Muscle layer of colon (tissue), 2 donors: ENCODE measurements around the gene ZNF628.

ENCODE experiments used
- H3K27ac ChIP-seq: one replicate; pipeline ENCODE4 v1.7.0; 2013; ENCODE audit warnings: low read depth, mild to moderate bottlenecking, low read length, moderate library complexity
- H3K27me3 ChIP-seq, 2 donors: one replicate each; pipeline ENCODE4 v1.7.0; 2013; ENCODE audit warnings: low read length in 2 of 2, mild to moderate bottlenecking in 2 of 2; ENCODE audit not compliant: insufficient read depth in 2 of 2, control insufficient read depth in 1 of 2
- H3K36me3 ChIP-seq: one replicate; pipeline ENCODE4 v1.7.0; 2013; ENCODE audit warnings: mild to moderate bottlenecking, low read length; ENCODE audit not compliant: insufficient read depth
- H3K4me1 ChIP-seq: one replicate; pipeline ENCODE4 v1.7.0; 2013; ENCODE audit warnings: mild to moderate bottlenecking, low read length; ENCODE audit not compliant: insufficient read depth
- H3K4me3 ChIP-seq, 2 donors: one replicate each; pipeline ENCODE4 v1.7.0; 2013; ENCODE audit warnings: low read length in 2 of 2, low read depth in 1 of 2, mild to moderate bottlenecking in 1 of 2, moderate library complexity in 1 of 2
- H3K9ac ChIP-seq: one replicate; pipeline ENCODE4 v1.7.0; 2013; ENCODE audit warnings: low read length
- H3K9me3 ChIP-seq: one replicate; pipeline ENCODE4 v1.7.0; 2013; ENCODE audit warnings: mild to moderate bottlenecking, low read length
- donor health status: abdominal sarcoma.
- donor health status: Adenocarcinoma of cecum.

The ZNF628 gene

GRCh38 chr19:55451965-55452748, 24.3 kb upstream of the ZNF628 start:
- no peak overlapping the region for H3K9ac ChIP-seq
- H3K4me3 ChIP-seq: no peak overlapping the region

GRCh38 chr19:55452749-55453346, 23.6 kb upstream of the ZNF628 start:
- Histone ChIP-seq H3K36me3 (peaks cover 10% of the 10 kb centered on the region), H3K9ac (no peak overlapping the region)

More at GRCh38 chr19:55451965-55452748, 24.3 kb upstream of the ZNF628 start:
- no peaks in the 10 kb centered on the region for H3K9me3 ChIP-seq
- no peak overlapping the region for H3K27ac ChIP-seq
- H3K4me1 ChIP-seq: peaks cover 6% of the 10 kb centered on the region
- peaks cover 10% of the 10 kb centered on the region for H3K36me3 ChIP-seq
- H3K27me3 ChIP-seq: peaks cover 37 to 45% of the 10 kb centered on the region in 2 donors

GRCh38 chr19:55453511-55454260, 22.7 kb upstream of the ZNF628 start:
- Histone ChIP-seq H3K27me3 (peaks cover 30 to 40% of the 10 kb centered on the region in 2 donors), H3K9me3 (no peaks in the 10 kb centered on the region), H3K4me3 (no peak overlapping the region), H3K4me1 (peaks cover 6% of the 10 kb centered on the region), H3K9ac (no peak overlapping the region), H3K36me3 (peaks cover 10% of the 10 kb centered on the region), H3K27ac (no peak overlapping the region)

More at GRCh38 chr19:55452749-55453346, 23.6 kb upstream of the ZNF628 start:
- Histone ChIP-seq H3K27ac (no peak overlapping the region), H3K9me3 (no peaks in the 10 kb centered on the region), H3K4me1 (peaks cover 6% of the 10 kb centered on the region), H3K4me3 (no peak overlapping the region), H3K27me3 (peaks cover 37 to 40% of the 10 kb centered on the region in 2 donors)

- no peak overlapping the region for H3K4me3 ChIP-seq
- no peak overlapping the region for H3K9ac ChIP-seq
- H3K9me3 ChIP-seq: no peaks in the 10 kb centered on the region
- peaks cover 10% of the 10 kb centered on the region for H3K36me3 ChIP-seq
- peaks cover 19 to 28% of the 10 kb centered on the region in 2 donors for H3K27me3 ChIP-seq
- no peak overlapping the region for H3K27ac ChIP-seq
- H3K4me1 ChIP-seq: peaks cover 11% of the 10 kb centered on the region
These were observed 21.6 kb upstream of the ZNF628 start for GRCh38 chr19:55454787-55455243.

- Histone ChIP-seq H3K4me3 (no peak overlapping the region), H3K9me3 (no peaks in the 10 kb centered on the region), H3K27ac (no peak overlapping the region), H3K9ac (no peak overlapping the region), H3K4me1 (peaks cover 18% of the 10 kb centered on the region), H3K27me3 (peaks cover 11 to 19% of the 10 kb centered on the region in 2 donors), H3K36me3 (peaks cover 10% of the 10 kb centered on the region)
These were observed 20.7 kb upstream of the ZNF628 start for GRCh38 chr19:55455576-55456235.

- H3K27ac ChIP-seq: no peak overlapping the region
- no peak overlapping the region for H3K9ac ChIP-seq
- no peaks in the 10 kb centered on the region for H3K9me3 ChIP-seq
- H3K4me1 ChIP-seq: peaks cover 18% of the 10 kb centered on the region
- peaks cover 10% of the 10 kb centered on the region for H3K36me3 ChIP-seq
- no peak overlapping the region for H3K4me3 ChIP-seq
- peaks cover 10 to 16% of the 10 kb centered on the region in 2 donors for H3K27me3 ChIP-seq
These were observed 20.1 kb upstream of the ZNF628 start for GRCh38 chr19:55456347-55456746.

- Histone ChIP-seq H3K36me3 (peaks cover 10% of the 10 kb centered on the region), H3K27ac (no peak overlapping the region), H3K9ac (no peak overlapping the region), H3K4me3 (no peak overlapping the region), H3K9me3 (no peaks in the 10 kb centered on the region), H3K4me1 (peaks cover 12% of the 10 kb centered on the region), H3K27me3 (peaks cover 0 to 2% of the 10 kb centered on the region in 2 donors)
These were observed 18.5 kb upstream of the ZNF628 start for GRCh38 chr19:55457683-55458457.

- no peak overlapping the region for H3K9ac ChIP-seq
- no peaks in the 10 kb centered on the region for H3K9me3 ChIP-seq
- peak overlapping the region in 1 of 2 donors; percentile 82 for H3K4me3 ChIP-seq
- H3K4me1 ChIP-seq: peaks cover 12% of the 10 kb centered on the region
- no peaks in the 10 kb centered on the region for H3K27me3 ChIP-seq
- H3K27ac ChIP-seq: peak overlapping the region; percentile 61
- H3K36me3 ChIP-seq: peaks cover 6% of the 10 kb centered on the region
These were observed 16.9 kb upstream of the ZNF628 start for GRCh38 chr19:55459551-55459949.

- peak overlapping the region; percentile 67 to 82 for H3K4me3 ChIP-seq
- no peaks in the 10 kb centered on the region for H3K9me3 ChIP-seq
- peaks cover 5% of the 10 kb centered on the region for H3K36me3 ChIP-seq
- peaks cover 12% of the 10 kb centered on the region for H3K4me1 ChIP-seq
- H3K27me3 ChIP-seq: no peaks in the 10 kb centered on the region
- peak overlapping the region; percentile 33 for H3K9ac ChIP-seq
- peak overlapping the region; percentile 61 for H3K27ac ChIP-seq
These were observed 16.3 kb upstream of the ZNF628 start for GRCh38 chr19:55459950-55460657.

GRCh38 chr19:55460670-55461258, 15.7 kb upstream of the ZNF628 start:
- no peaks in the 10 kb centered on the region for H3K36me3 ChIP-seq
- no peaks in the 10 kb centered on the region for H3K9me3 ChIP-seq
- no peaks in the 10 kb centered on the region for H3K27me3 ChIP-seq
- peak overlapping the region; percentile 67 to 82 for H3K4me3 ChIP-seq
- peak overlapping the region; percentile 99 for H3K27ac ChIP-seq
- H3K9ac ChIP-seq: peak overlapping the region; percentile 72
- H3K4me1 ChIP-seq: peaks cover 12% of the 10 kb centered on the region
